Subcutaneous adipose tissue (tissue), 4 donors: Measurements from ENCODE around the gene ARTN. TPM values are rescaled to one million over a fixed set of nuclear protein-coding genes. Genes with fewer than 3 reads are reported as not detected.

Experiments
- CTCF ChIP-seq: fragments of 450-650 bp; IDR thresholded peaks from one replicate; pipeline ENCODE4 v1.5.1; 2016; ENCODE audit warnings: low read depth, mild to moderate bottlenecking, control low read depth, antibody characterized with exemption, moderate library complexity
- total RNA-seq, 4 donors: library from RNA; depleted of rRNA; stranded (reverse); fragments of >200 nt; gene quantifications; one replicate each; pipeline ENCODE4 v1.1.0, GENCODE V29; 2016

The ARTN gene
- total RNA-seq, 4 donors from 2014 or later, result 0.68 to 0.88 TPM; not detected in 2

GRCh38 chr1:43978551-43979260 lies 45.1 kb downstream of the ARTN start, which contains the start of gene B4GALT2:
B4GALT2 (plus strand) TSS chr1:43979210; CDS start chr1:43981161, 1,951 bp downstream.
- TF ChIP-seq CTCF, result no peak

- no peak for TF ChIP-seq CTCF
Observed at GRCh38 chr1:43979261-43979527, 45.6 kb downstream of the ARTN start.

- no peak for TF ChIP-seq CTCF
Observed at GRCh38 chr1:43979528-43980254, 46.1 kb downstream of the ARTN start.

- TF ChIP-seq CTCF, result no peak
Observed at GRCh38 chr1:43980255-43981134, 46.9 kb downstream of the ARTN start.

- no peak for TF ChIP-seq CTCF
Observed at GRCh38 chr1:43981135-43981491, 47.5 kb downstream of the ARTN start.

GRCh38 chr1:43981636-43982035 lies 48.0 kb downstream of the ARTN start:
- no peak for TF ChIP-seq CTCF

- TF ChIP-seq CTCF, result no peak
Observed at GRCh38 chr1:43982241-43982640, 48.6 kb downstream of the ARTN start.
